ENCODE results near the gene CEP295NL. TPM values are rescaled to one million over a fixed set of nuclear protein-coding genes. Genes with fewer than 3 reads are reported as not detected.
"Not testable (repeated sequence)": the region's sequence is repeated elsewhere in the genome, so short reads cannot be mapped to it uniquely, and the experiment has no call there.

CEP295NL gene
- total RNA-seq, 2 experiments from 2014 or later = not detected

- H3K4me1 Mint-ChIP-seq (ENCODE audit: low read depth) = peaks cover 18% of the 10 kb centered on the region
- CTCF ChIA-PET = interaction anchor here (0.5 to 3.0 kb wide), 5 partner anchors 11 to 736 kb away, joined by 3 to 16 read pairs (median 3); no protein-coding TSS in a partner anchor
- H3K27me3 Mint-ChIP-seq (ENCODE audit: low read depth); H3K27ac Mint-ChIP-seq; H3K36me3 Mint-ChIP-seq (ENCODE audit: low read depth); DNase-seq; H3K4me3 Mint-ChIP-seq; H3K9me3 Mint-ChIP-seq; intact Hi-C loops (cut with micrococcal nuclease): not testable (repeated sequence)
Observed at GRCh38 chr17:78876954-78877517, 26.0 kb downstream of the CEP295NL start.

- H3K36me3 Mint-ChIP-seq (ENCODE audit: low read depth) = no peaks in the 10 kb centered on the region
- no peak for DNase-seq
- peaks cover 18% of the 10 kb centered on the region for H3K4me1 Mint-ChIP-seq (ENCODE audit: low read depth)
- intact Hi-C loops (cut with micrococcal nuclease) = no loop called here
- CTCF ChIA-PET = interaction anchor here (0.5 to 3.0 kb wide), 3 partner anchors 10 to 159 kb away, joined by 3 to 16 read pairs (median 3); no protein-coding TSS in a partner anchor
- H3K4me3 Mint-ChIP-seq = no peak overlapping the region
- no peak overlapping the region for H3K27ac Mint-ChIP-seq
- no peaks in the 10 kb centered on the region for H3K9me3 Mint-ChIP-seq
- H3K27me3 Mint-ChIP-seq (ENCODE audit: low read depth) = no peaks in the 10 kb centered on the region
Observed at GRCh38 chr17:78876094-78876597, 26.9 kb downstream of the CEP295NL start.

- no peak for DNase-seq
- CTCF ChIA-PET = interaction anchor here (0.5 to 3.0 kb wide), 3 partner anchors 9 to 159 kb away, joined by 3 to 16 read pairs (median 3); no protein-coding TSS in a partner anchor
- H3K27ac Mint-ChIP-seq = no peak overlapping the region
Observed at GRCh38 chr17:78875363-78876093, 27.5 kb downstream of the CEP295NL start.

GRCh38 chr17:78873519-78874340 is 29.3 kb downstream of the CEP295NL start:
- intact Hi-C loops (cut with micrococcal nuclease) = no loop called here
- Mint-ChIP-seq H3K4me1 (ENCODE audit: low read depth) (peaks cover 5% of the 10 kb centered on the region), H3K4me3 (no peak overlapping the region), H3K9me3 (no peaks in the 10 kb centered on the region), H3K27ac (no peak overlapping the region), H3K27me3 (ENCODE audit: low read depth) (no peaks in the 10 kb centered on the region), H3K36me3 (ENCODE audit: low read depth) (no peaks in the 10 kb centered on the region)
- CTCF ChIA-PET = interaction anchor here (0.6 to 3.0 kb wide), 3 partner anchors 8 to 100 kb away, joined by 3 to 16 read pairs (median 5); no protein-coding TSS in a partner anchor
- DNase-seq = no peak

More at GRCh38 chr17:78875363-78876093, 27.5 kb downstream of the CEP295NL start:
- no peak overlapping the region for H3K4me3 Mint-ChIP-seq
- no peaks in the 10 kb centered on the region for H3K9me3 Mint-ChIP-seq
- no peaks in the 10 kb centered on the region for H3K36me3 Mint-ChIP-seq (ENCODE audit: low read depth)
- H3K4me1 Mint-ChIP-seq (ENCODE audit: low read depth) = peaks cover 18% of the 10 kb centered on the region
- intact Hi-C loops (cut with micrococcal nuclease) = no loop called here
- H3K27me3 Mint-ChIP-seq (ENCODE audit: low read depth) = no peaks in the 10 kb centered on the region

- CTCF ChIA-PET = no interaction called here
- Mint-ChIP-seq H3K36me3 (ENCODE audit: low read depth) (no peaks in the 10 kb centered on the region), H3K4me1 (ENCODE audit: low read depth) (no peaks in the 10 kb centered on the region), H3K27ac (no peak overlapping the region), H3K9me3 (no peaks in the 10 kb centered on the region), H3K27me3 (ENCODE audit: low read depth) (no peaks in the 10 kb centered on the region), H3K4me3 (no peak overlapping the region)
- no peak for DNase-seq
- intact Hi-C loops (cut with micrococcal nuclease) = no loop called here
Observed at GRCh38 chr17:78872486-78872885, 30.5 kb downstream of the CEP295NL start.

GRCh38 chr17:78870621-78871020 is 32.4 kb downstream of the CEP295NL start:
- Mint-ChIP-seq H3K4me1 (ENCODE audit: low read depth) (peaks cover 3% of the 10 kb centered on the region), H3K36me3 (ENCODE audit: low read depth) (no peaks in the 10 kb centered on the region), H3K9me3 (no peaks in the 10 kb centered on the region), H3K27ac (no peak overlapping the region), H3K27me3 (ENCODE audit: low read depth) (peaks cover 2% of the 10 kb centered on the region), H3K4me3 (no peak overlapping the region)
- CTCF ChIA-PET = no interaction called here
- DNase-seq = no peak
- intact Hi-C loops (cut with micrococcal nuclease) = no loop called here

- Mint-ChIP-seq H3K9me3 (no peaks in the 10 kb centered on the region), H3K4me3 (no peak overlapping the region), H3K27me3 (ENCODE audit: low read depth) (peaks cover 2% of the 10 kb centered on the region), H3K4me1 (ENCODE audit: low read depth) (peaks cover 3% of the 10 kb centered on the region), H3K36me3 (ENCODE audit: low read depth) (no peaks in the 10 kb centered on the region), H3K27ac (no peak overlapping the region)
- intact Hi-C loops (cut with micrococcal nuclease) = no loop called here
- CTCF ChIA-PET = no interaction called here
- no peak for DNase-seq
Observed at GRCh38 chr17:78868391-78868790, 34.6 kb downstream of the CEP295NL start.

- H3K4me3 Mint-ChIP-seq; H3K36me3 Mint-ChIP-seq (ENCODE audit: low read depth); H3K27me3 Mint-ChIP-seq (ENCODE audit: low read depth); H3K27ac Mint-ChIP-seq; DNase-seq; H3K9me3 Mint-ChIP-seq; intact Hi-C loops (cut with micrococcal nuclease); H3K4me1 Mint-ChIP-seq (ENCODE audit: low read depth): not testable (repeated sequence)
- CTCF ChIA-PET = interaction anchor here (1.7 to 2.7 kb wide), 3 partner anchors 8 to 104 kb away, joined by 5 to 31 read pairs (median 16); no protein-coding TSS in a partner anchor
Observed at GRCh38 chr17:78867046-78867445, 36.0 kb downstream of the CEP295NL start.

- Mint-ChIP-seq H3K36me3 (ENCODE audit: low read depth) (no peaks in the 10 kb centered on the region), H3K9me3 (no peaks in the 10 kb centered on the region), H3K4me1 (ENCODE audit: low read depth) (peaks cover 3% of the 10 kb centered on the region), H3K27ac (no peak overlapping the region), H3K4me3 (no peak overlapping the region), H3K27me3 (ENCODE audit: low read depth) (peaks cover 2% of the 10 kb centered on the region)
- CTCF ChIA-PET = interaction anchor here (0.6 to 2.7 kb wide), 26 partner anchors 9 to 1262 kb away, joined by 3 to 31 read pairs (median 4); partner anchors contain the start of gene CEP295NL
- peak; percentile 76 for DNase-seq
- intact Hi-C loops (cut with micrococcal nuclease) = loop anchor here (1.0 kb wide), 2 partner anchors 59 to 105 kb away; partner anchors contain the start of gene TIMP2
Observed at GRCh38 chr17:78865682-78866390, 37.2 kb downstream of the CEP295NL start.

- Mint-ChIP-seq H3K27ac (no peak overlapping the region), H3K4me1 (ENCODE audit: low read depth) (peaks cover 3% of the 10 kb centered on the region), H3K9me3 (no peaks in the 10 kb centered on the region), H3K27me3 (ENCODE audit: low read depth) (peaks cover 2% of the 10 kb centered on the region), H3K36me3 (ENCODE audit: low read depth) (no peaks in the 10 kb centered on the region), H3K4me3 (no peak overlapping the region)
- CTCF ChIA-PET = interaction anchor here (1.2 to 2.2 kb wide), 2 partner anchors 86 to 107 kb away, joined by 3 to 13 read pairs; no protein-coding TSS in a partner anchor
- DNase-seq = no peak
- intact Hi-C loops (cut with micrococcal nuclease) = no loop called here
Observed at GRCh38 chr17:78864117-78864516, 38.9 kb downstream of the CEP295NL start.

GRCh38 chr17:78862073-78863023 is 40.7 kb downstream of the CEP295NL start:
- CTCF ChIA-PET = interaction anchor here (2.2 kb wide), 1 partner anchor 109 kb away, joined by 13 read pairs; no protein-coding TSS in a partner anchor
- no peak overlapping the region for H3K27ac Mint-ChIP-seq
- no peaks in the 10 kb centered on the region for H3K36me3 Mint-ChIP-seq (ENCODE audit: low read depth)
- no peak for DNase-seq
- H3K4me1 Mint-ChIP-seq (ENCODE audit: low read depth) = peaks cover 3% of the 10 kb centered on the region
- peaks cover 2% of the 10 kb centered on the region for H3K27me3 Mint-ChIP-seq (ENCODE audit: low read depth)
- H3K9me3 Mint-ChIP-seq = no peaks in the 10 kb centered on the region
- intact Hi-C loops (cut with micrococcal nuclease) = no loop called here
- no peak overlapping the region for H3K4me3 Mint-ChIP-seq

Data from activated naive CD4-positive, alpha-beta T cell treated with anti-CD3 and anti-CD28 coated beads for 36 hours (primary cell).